Measurements from ENCODE around the gene SIRT3. TPM values are rescaled to one million over a fixed set of nuclear protein-coding genes. Genes with fewer than 3 reads are reported as not detected.
A peak's percentile ranks its signal among the peaks of the same experiment; 100 is the strongest.

SIRT3 gene
- total RNA-seq, 4 donors from 2014 or later, result 2.5 to 8.3 (median 6.1) TPM

DNA sequence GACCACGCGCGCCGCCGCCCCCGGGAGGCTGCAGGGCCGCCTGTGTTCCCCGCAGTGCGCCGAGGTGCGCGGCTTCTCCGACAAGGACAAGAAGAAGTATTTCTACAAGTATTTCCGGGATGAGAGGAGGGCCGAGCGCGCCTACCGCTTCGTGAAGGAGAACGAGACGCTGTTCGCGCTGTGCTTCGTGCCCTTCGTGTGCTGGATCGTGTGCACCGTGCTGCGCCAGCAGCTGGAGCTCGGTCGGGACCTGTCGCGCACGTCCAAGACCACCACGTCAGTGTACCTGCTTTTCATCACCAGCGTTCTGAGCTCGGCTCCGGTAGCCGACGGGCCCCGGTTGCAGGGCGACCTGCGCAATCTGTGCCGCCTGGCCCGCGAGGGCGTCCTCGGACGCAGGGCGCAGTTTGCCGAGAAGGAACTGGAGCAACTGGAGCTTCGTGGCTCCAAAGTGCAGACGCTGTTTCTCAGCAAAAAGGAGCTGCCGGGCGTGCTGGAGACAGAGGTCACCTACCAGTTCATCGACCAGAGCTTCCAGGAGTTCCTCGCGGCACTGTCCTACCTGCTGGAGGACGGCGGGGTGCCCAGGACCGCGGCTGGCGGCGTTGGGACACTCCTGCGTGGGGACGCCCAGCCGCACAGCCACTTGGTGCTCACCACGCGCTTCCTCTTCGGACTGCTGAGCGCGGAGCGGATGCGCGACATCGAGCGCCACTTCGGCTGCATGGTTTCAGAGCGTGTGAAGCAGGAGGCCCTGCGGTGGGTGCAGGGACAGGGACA lies 44.8 kb upstream of the SIRT3 start:
- Histone ChIP-seq H3K9me3 (no peaks in the 10 kb centered on the region), H3K27ac (no peak overlapping the region), H3K36me3 (no peaks in the 10 kb centered on the region), H3K27me3 (peaks cover 19 to 95% (median 37%) of the 10 kb centered on the region in 4 donors), H3K4me1 (peaks cover 8 to 34% (median 32%) of the 10 kb centered on the region in 3 donors), H3K4me3 (peak overlapping the region in 2 of 4 donors; percentile 41 to 59)
- WGBS, 2 donors, result 15 to 22% methylated on average over 9 to 18 of the region's 79 CpGs
- no peak for DNase-seq
- peak in 1 of 4 donors; percentile 6 for TF ChIP-seq POLR2A (IDR thresholded peaks at IDR 0.05)
- TF ChIP-seq CTCF (IDR thresholded peaks at IDR 0.05), result no peak
- intact Hi-C loops (cut with DNase I), result no loop called here

- Histone ChIP-seq H3K27me3 (peaks cover 19 to 88% (median 37%) of the 10 kb centered on the region in 4 donors), H3K4me3 (peak overlapping the region; percentile 3 to 59 (median 26)), H3K9me3 (no peaks in the 10 kb centered on the region), H3K27ac (no peak overlapping the region), H3K36me3 (no peaks in the 10 kb centered on the region), H3K4me1 (peaks cover 8 to 34% (median 32%) of the 10 kb centered on the region in 3 donors)
- TF ChIP-seq POLR2A (IDR thresholded peaks at IDR 0.05), result no peak
- no peak for TF ChIP-seq CTCF (IDR thresholded peaks at IDR 0.05)
- DNase-seq, result no peak
- WGBS, 2 donors, result no CpG with 5 or more reads among the region's 85 CpGs
- intact Hi-C loops (cut with DNase I), result no loop called here
Observed at GRCh38 chr11:279966-280705, 44.0 kb upstream of the SIRT3 start.

DNA sequence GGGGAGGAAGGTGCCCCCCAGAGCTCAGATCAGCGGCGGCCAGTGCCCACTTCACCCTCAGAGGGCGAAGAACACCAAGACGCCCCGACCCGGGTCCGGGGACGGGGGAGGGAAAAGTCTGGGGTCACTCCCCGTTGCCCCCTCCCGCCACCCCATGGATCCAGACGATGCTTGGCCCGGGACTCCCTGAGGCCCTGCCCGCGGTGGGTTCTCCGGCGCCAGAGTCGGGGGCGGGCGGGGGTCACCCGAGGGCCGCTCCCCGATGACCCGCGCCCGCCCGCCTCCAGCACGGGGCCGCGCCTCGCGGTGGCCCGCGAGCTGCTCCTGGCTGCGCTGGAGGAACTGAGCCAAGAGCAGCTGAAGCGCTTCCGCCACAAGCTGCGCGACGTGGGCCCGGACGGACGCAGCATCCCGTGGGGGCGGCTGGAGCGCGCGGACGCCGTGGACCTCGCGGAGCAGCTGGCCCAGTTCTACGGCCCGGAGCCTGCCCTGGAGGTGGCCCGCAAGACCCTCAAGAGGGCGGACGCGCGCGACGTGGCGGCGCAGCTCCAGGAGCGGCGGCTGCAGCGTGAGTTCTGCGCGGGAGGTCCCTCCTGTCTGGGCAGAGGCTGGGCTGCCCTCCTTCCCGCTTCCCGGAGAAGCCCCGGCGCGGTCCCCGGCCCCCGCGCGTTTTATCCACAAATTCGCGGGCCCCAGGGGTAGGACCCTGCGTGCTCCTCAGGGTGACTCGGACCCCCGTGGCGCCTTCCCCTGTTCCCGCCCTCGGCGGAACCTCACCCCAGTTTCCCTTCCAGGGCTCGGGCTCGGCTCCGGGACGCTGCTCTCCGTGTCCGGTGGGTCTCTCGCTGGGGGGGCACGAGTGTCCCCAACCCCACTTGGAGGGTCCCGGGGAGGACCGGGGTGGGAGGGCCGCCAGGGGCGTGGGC lies 43.2 kb upstream of the SIRT3 start:
- peak overlapping the region; percentile 3 to 59 (median 26) for H3K4me3 ChIP-seq

More for the DNA sequence above, 43.2 kb upstream of the SIRT3 start:
- Histone ChIP-seq H3K27me3 (peaks cover 19 to 79% (median 37%) of the 10 kb centered on the region in 4 donors), H3K4me1 (peaks cover 8 to 34% (median 32%) of the 10 kb centered on the region in 3 donors), H3K27ac (no peak overlapping the region), H3K9me3 (no peaks in the 10 kb centered on the region), H3K36me3 (no peaks in the 10 kb centered on the region)
- 54 to 64% methylated on average over 3 to 8 of the region's 97 CpGs for WGBS, 2 donors
- intact Hi-C loops (cut with DNase I), result no loop called here
- no peak for DNase-seq
- TF ChIP-seq CTCF (IDR thresholded peaks at IDR 0.05), result no peak
- TF ChIP-seq POLR2A (IDR thresholded peaks at IDR 0.05), result peak in 1 of 4 donors; percentile 48

Measured in esophagus squamous epithelium (tissue), 5 donors.